WTC11 (cell line): Measurements from ENCODE around the gene MAP3K14.

Experiments used
- FOXJ3 ChIP-seq: sonication (generic); formaldehyde crosslinking; IDR thresholded peaks from 2 replicates; pipeline ENCODE4 v1.9.0; 2021; ENCODE audit warnings: missing genetic modification reagents, mild to moderate bottlenecking, borderline replicate concordance
- NR1H2 ChIP-seq: sonication (generic); formaldehyde crosslinking; IDR thresholded peaks from 2 replicates; pipeline ENCODE4 v1.9.0; 2021; ENCODE audit warnings: mild to moderate bottlenecking, moderate library complexity, missing genetic modification reagents
- NR2C2 ChIP-seq: sonication (generic); formaldehyde crosslinking; IDR thresholded peaks from 2 replicates; pipeline ENCODE4 v1.8.0; 2022; ENCODE audit warnings: mild to moderate bottlenecking, missing genetic modification reagents
- NR3C1 ChIP-seq: sonication (generic); formaldehyde crosslinking; conservative IDR thresholded peaks from 2 replicates; pipeline ENCODE4 v1.8.1; 2023; ENCODE audit warnings: low read depth, mild to moderate bottlenecking, missing genetic modification reagents
- ZNF138 ChIP-seq: sonication (generic); formaldehyde crosslinking; conservative IDR thresholded peaks from 2 replicates; pipeline ENCODE4 v1.8.1; 2022; ENCODE audit warnings: mild to moderate bottlenecking, moderate library complexity, missing genetic modification reagents
- ZNF263 ChIP-seq: sonication (generic); formaldehyde crosslinking; IDR thresholded peaks from 2 replicates; pipeline ENCODE4 v1.8.1; 2022; ENCODE audit warnings: low read depth, mild to moderate bottlenecking, moderate library complexity, missing genetic modification reagents
- ZNF317 ChIP-seq: sonication (generic); formaldehyde crosslinking; IDR thresholded peaks from 2 replicates; pipeline ENCODE4 v1.8.1; 2023; ENCODE audit warnings: low read depth, mild to moderate bottlenecking, moderate library complexity, missing genetic modification reagents, borderline replicate concordance
- ZNF396 ChIP-seq: fragments of 250-450 bp; sonication (Bioruptor Pico); IDR thresholded peaks from 2 replicates; pipeline ENCODE4 v1.8.0; 2021; ENCODE audit warnings: mild to moderate bottlenecking, moderate library complexity, borderline replicate concordance
- TF ChIP-seq, protein P1 (sequence below): fragments of 200-600 bp; IDR thresholded peaks from 2 replicates; pipeline ENCODE4 v1.8.0; 2022; ENCODE audit warnings: antibody characterized with exemption
- TF ChIP-seq, protein P2 (sequence below): sonication (generic); formaldehyde crosslinking; IDR thresholded peaks from 2 replicates; pipeline ENCODE4 v1.8.0; 2022; ENCODE audit warnings: mild to moderate bottlenecking, missing genetic modification reagents
- TF ChIP-seq, protein P3 (sequence below): sonication (generic); formaldehyde crosslinking; conservative IDR thresholded peaks from 2 replicates; pipeline ENCODE4 v1.8.1; 2022; ENCODE audit warnings: mild to moderate bottlenecking, missing genetic modification reagents

DNA sequence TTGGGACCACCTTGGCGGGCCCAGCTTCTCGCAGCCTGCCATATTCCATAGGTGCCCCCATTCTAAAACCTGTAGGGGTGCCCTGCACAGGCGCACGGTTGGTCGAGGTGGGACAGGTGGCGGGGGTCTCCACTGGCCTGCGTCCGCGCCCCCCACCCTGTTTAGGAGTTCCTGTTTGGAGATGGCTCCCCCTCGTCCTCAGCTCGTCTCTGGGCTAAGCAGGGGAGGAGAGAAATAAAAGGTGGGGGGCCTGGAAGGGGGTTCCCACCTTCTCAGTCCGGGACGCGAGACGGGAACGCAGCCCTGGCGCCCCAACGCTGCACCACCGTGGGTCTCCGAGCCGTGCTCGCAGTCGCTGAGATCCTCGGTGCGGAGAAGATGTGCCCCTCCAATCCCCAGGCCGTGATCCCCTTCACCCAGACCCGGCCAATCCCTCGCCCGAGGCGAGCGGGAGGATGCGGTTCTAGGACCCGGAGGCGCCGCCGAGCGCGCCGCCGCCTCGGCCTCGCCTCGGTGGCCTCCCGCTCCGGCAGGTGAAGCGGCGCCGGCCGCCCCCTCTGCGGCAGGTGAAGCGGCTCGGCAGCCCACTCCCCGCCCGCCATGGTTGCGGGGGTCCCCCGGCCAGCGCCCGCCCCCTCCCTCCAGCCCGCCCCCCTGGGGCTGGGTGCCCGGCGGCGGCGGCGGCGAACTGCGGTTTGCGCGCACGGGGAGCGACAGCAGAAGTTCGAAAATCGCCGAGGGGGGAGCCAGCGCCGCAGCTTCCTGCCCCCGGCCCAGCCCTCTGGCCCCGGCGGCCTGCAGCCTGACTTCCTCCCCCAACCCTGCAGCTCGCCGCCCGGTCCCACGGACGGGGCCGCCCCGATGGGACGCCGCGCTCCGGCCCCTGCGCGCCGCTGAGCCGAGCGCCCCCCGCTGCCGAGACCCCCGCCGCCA, 95.5 kb downstream of the MAP3K14 start, which contains the start of gene FMNL1:
- TF ChIP-seq NR1H2 (CRISPR knock-in tag) (no peak), ZNF263 (CRISPR knock-in tag) (no peak), NR2C2 (CRISPR knock-in tag) (no peak), ZNF138 (CRISPR knock-in tag) (no peak), FOXJ3 (CRISPR knock-in tag) (no peak), NR3C1 (no peak), ZNF396 (CRISPR knock-in tag) (no peak), ZNF317 (CRISPR knock-in tag) (no peak)
- TF ChIP-seq, protein P1, sequence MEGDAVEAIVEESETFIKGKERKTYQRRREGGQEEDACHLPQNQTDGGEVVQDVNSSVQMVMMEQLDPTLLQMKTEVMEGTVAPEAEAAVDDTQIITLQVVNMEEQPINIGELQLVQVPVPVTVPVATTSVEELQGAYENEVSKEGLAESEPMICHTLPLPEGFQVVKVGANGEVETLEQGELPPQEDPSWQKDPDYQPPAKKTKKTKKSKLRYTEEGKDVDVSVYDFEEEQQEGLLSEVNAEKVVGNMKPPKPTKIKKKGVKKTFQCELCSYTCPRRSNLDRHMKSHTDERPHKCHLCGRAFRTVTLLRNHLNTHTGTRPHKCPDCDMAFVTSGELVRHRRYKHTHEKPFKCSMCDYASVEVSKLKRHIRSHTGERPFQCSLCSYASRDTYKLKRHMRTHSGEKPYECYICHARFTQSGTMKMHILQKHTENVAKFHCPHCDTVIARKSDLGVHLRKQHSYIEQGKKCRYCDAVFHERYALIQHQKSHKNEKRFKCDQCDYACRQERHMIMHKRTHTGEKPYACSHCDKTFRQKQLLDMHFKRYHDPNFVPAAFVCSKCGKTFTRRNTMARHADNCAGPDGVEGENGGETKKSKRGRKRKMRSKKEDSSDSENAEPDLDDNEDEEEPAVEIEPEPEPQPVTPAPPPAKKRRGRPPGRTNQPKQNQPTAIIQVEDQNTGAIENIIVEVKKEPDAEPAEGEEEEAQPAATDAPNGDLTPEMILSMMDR, result no peak
- TF ChIP-seq, protein P2, sequence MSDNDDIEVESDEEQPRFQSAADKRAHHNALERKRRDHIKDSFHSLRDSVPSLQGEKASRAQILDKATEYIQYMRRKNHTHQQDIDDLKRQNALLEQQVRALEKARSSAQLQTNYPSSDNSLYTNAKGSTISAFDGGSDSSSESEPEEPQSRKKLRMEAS, result no peak
- TF ChIP-seq, protein P3, sequence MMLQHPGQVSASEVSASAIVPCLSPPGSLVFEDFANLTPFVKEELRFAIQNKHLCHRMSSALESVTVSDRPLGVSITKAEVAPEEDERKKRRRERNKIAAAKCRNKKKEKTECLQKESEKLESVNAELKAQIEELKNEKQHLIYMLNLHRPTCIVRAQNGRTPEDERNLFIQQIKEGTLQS, result no peak
